ENCODE results near the gene SNX7.

DNA sequence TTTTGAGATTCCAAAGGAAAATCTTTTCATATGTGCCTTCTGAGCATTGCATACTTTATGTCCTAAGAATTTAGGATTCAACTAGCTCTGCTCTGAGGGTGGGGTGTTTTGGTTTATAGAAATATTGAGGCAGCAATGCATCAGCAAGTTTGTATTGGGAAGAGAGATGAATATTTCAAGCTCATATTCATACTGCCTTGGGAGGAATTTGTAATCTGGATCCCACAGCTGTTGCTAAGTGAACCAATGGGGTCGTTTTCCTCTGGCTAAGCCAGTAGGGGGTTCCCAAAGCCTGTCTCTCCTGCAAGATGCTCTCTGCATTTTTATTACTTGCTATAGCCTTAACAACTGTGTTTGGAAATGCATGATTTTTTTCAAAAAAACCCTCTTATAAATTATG, 130.6 kb downstream of the SNX7 start:
- TF ChIP-seq, protein P1, sequence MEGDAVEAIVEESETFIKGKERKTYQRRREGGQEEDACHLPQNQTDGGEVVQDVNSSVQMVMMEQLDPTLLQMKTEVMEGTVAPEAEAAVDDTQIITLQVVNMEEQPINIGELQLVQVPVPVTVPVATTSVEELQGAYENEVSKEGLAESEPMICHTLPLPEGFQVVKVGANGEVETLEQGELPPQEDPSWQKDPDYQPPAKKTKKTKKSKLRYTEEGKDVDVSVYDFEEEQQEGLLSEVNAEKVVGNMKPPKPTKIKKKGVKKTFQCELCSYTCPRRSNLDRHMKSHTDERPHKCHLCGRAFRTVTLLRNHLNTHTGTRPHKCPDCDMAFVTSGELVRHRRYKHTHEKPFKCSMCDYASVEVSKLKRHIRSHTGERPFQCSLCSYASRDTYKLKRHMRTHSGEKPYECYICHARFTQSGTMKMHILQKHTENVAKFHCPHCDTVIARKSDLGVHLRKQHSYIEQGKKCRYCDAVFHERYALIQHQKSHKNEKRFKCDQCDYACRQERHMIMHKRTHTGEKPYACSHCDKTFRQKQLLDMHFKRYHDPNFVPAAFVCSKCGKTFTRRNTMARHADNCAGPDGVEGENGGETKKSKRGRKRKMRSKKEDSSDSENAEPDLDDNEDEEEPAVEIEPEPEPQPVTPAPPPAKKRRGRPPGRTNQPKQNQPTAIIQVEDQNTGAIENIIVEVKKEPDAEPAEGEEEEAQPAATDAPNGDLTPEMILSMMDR (IDR thresholded peaks at IDR 0.05): no peak
- no peak for TF ChIP-seq BHLHE40 (IDR thresholded peaks at IDR 0.05; ENCODE audit: low read depth, low read length)
- no peak for TF ChIP-seq HDAC2 (IDR thresholded peaks at IDR 0.05)
- no peak for TF ChIP-seq EP300 (IDR thresholded peaks at IDR 0.05)
- TF ChIP-seq POLR2A (IDR thresholded peaks at IDR 0.05; ENCODE audit: low read length): no peak
- TF ChIP-seq, protein P2, sequence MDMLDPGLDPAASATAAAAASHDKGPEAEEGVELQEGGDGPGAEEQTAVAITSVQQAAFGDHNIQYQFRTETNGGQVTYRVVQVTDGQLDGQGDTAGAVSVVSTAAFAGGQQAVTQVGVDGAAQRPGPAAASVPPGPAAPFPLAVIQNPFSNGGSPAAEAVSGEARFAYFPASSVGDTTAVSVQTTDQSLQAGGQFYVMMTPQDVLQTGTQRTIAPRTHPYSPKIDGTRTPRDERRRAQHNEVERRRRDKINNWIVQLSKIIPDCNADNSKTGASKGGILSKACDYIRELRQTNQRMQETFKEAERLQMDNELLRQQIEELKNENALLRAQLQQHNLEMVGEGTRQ (IDR thresholded peaks at IDR 0.05): no peak
- TF ChIP-seq KDM5A (IDR thresholded peaks at IDR 0.05): no peak
- TF ChIP-seq, protein P3, sequence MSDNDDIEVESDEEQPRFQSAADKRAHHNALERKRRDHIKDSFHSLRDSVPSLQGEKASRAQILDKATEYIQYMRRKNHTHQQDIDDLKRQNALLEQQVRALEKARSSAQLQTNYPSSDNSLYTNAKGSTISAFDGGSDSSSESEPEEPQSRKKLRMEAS (IDR thresholded peaks at IDR 0.05): no peak
- TF ChIP-seq ZNF302 (CRISPR knock-in tag; IDR thresholded peaks at IDR 0.05): no peak
- TF ChIP-seq SMC3 (IDR thresholded peaks at IDR 0.05): no peak
- TF ChIP-seq, protein P4, sequence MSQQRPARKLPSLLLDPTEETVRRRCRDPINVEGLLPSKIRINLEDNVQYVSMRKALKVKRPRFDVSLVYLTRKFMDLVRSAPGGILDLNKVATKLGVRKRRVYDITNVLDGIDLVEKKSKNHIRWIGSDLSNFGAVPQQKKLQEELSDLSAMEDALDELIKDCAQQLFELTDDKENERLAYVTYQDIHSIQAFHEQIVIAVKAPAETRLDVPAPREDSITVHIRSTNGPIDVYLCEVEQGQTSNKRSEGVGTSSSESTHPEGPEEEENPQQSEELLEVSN (IDR thresholded peaks at IDR 0.05; ENCODE audit: borderline replicate concordance, low read depth): no peak
- TF ChIP-seq RARB (CRISPR knock-in tag; IDR thresholded peaks at IDR 0.05): no peak
- no peak for TF ChIP-seq EHMT2 (IDR thresholded peaks at IDR 0.05; ENCODE audit: low read depth)
- TF ChIP-seq MAFK (IDR thresholded peaks at IDR 0.05; ENCODE audit: partially characterized antibody): no peak

Data from A549 (cell line).